Testis (tissue), 3 donors: ENCODE measurements around the gene PYGB. TPM values are rescaled to one million over a fixed set of nuclear protein-coding genes. Genes with fewer than 3 reads are reported as not detected.

ENCODE experiments used
- DNase-seq: peaks from one replicate; pipeline ENCODE4 v3.0.0-alpha.2; 2019
- H3K27ac ChIP-seq, 2 donors: fragments of 200-600 bp; sonication (generic); one replicate each; pipeline ENCODE4 v1.5.1; 2019
- H3K27me3 ChIP-seq: fragments of 200-600 bp; sonication (generic); one replicate; pipeline ENCODE4 v1.5.1; 2019
- H3K36me3 ChIP-seq: fragments of 200-600 bp; sonication (generic); one replicate; pipeline ENCODE4 v1.5.1; 2017; ENCODE audit warnings: low read depth; ENCODE audit errors: missing control alignments
- H3K4me1 ChIP-seq: fragments of 200-600 bp; sonication (generic); one replicate; pipeline ENCODE4 v1.5.1; 2019
- H3K4me3 ChIP-seq, 2 donors: fragments of 200-600 bp; sonication (generic); one replicate each; pipeline ENCODE4 v1.5.1; 2017 to 2019
- H3K9me3 ChIP-seq: fragments of 200-600 bp; sonication (generic); one replicate; pipeline ENCODE4 v1.5.1; 2017
- POLR2A ChIP-seq: fragments of 450-650 bp; IDR thresholded peaks from one replicate; pipeline ENCODE4 v1.6.1; 2017; ENCODE audit warnings: antibody characterized with exemption, mild to moderate bottlenecking, moderate library complexity
- WGBS, 2 donors: methylation state at CpG; one replicate each; pipeline ENCODE4 v1.1.5; 2018; 5-methylcytosine and 5-hydroxymethylcytosine counted together
- intact Hi-C: fragments of 100-400 bp; cut with DNase I; formaldehyde crosslinking; loops from one replicate; pipeline ENCODE4 v1.15.1; 2023; ENCODE audit warnings: low total_unique reads
- polyA plus RNA-seq: library from polyadenylated mRNA; stranded (reverse); fragments of 350-450 nt; fragmentation: Illumina TruSeq; extraction: RNeasy Lipid Tissue Mini Kit (QIAGEN cat#74804); gene quantifications from one replicate; pipeline ENCODE4 v1.2.3, GENCODE V29; 2014; ENCODE audit warnings: low read depth, low replicate concordance; ENCODE audit not compliant: insufficient read depth
- total RNA-seq, 2 donors: library from RNA; depleted of rRNA; stranded (reverse); fragments of >200 nt; gene quantifications; one replicate each; pipeline ENCODE4 v1.2.3, GENCODE V29; 2016
- TF ChIP-seq, protein P1 (sequence below), 3 experiments: fragments of 450-650 bp in 2 of 3; fragments of 200-600 bp in 1 of 3; sonication (generic) in 1 of 3; IDR thresholded peaks; one replicate each; pipeline ENCODE4 v1.5.1; 2016 to 2019; ENCODE audit warnings: antibody characterized with exemption in 3 of 3, mild to moderate bottlenecking in 2 of 3, moderate library complexity in 1 of 3

PYGB gene
- total and polyA plus RNA-seq, 3 donors from 2014 or later: 50.8 to 91.5 (median 91.5) TPM

DNA sequence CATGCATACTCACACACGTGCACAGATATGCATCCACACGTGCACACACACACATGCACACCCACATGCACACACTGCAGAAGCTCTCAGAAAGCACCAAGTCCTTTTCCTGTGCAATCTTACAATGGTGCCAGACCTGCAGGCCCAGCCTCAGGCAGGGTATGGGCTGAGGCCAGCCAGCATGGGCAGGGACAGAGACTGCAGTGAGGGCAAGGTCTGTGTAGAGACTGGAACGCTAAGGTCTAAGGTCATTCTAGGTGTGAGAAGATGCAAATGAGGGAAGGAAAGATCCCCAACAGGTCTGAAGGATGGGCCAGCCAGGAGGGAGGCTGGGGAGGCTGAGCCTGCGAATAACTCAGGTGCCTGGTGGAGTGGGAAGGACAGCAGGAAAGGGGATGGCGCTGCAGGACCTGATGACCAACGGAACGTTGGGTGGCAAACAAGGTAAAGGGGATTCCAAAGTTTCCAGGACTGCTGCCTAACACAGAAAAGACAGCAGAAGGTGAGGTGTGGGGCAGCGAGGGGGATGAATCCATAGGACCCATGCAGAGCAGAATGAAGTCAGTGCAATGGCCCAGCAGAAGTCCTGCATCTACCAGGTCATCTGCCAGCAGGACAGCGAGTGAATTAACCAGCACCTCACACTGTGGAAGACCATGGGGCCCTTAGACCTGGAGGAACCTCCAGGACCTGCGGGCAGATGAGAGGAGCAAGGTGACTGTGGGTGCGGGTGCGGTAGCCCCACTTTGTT, 75.8 kb downstream of the PYGB start:
- H3K4me3 ChIP-seq: no peak overlapping the region
- 93 to 95% methylated on average over 12 of the region's 12 CpGs for WGBS, 2 donors
- peaks cover 4% of the 10 kb centered on the region for H3K4me1 ChIP-seq
- no peaks in the 10 kb centered on the region for H3K27me3 ChIP-seq
- no peaks in the 10 kb centered on the region for H3K9me3 ChIP-seq
- H3K36me3 ChIP-seq: no peaks in the 10 kb centered on the region
- no peak for DNase-seq
- intact Hi-C loops: no loop called here
- H3K27ac ChIP-seq: no peak overlapping the region
- no peak for TF ChIP-seq POLR2A
- TF ChIP-seq, protein P1, sequence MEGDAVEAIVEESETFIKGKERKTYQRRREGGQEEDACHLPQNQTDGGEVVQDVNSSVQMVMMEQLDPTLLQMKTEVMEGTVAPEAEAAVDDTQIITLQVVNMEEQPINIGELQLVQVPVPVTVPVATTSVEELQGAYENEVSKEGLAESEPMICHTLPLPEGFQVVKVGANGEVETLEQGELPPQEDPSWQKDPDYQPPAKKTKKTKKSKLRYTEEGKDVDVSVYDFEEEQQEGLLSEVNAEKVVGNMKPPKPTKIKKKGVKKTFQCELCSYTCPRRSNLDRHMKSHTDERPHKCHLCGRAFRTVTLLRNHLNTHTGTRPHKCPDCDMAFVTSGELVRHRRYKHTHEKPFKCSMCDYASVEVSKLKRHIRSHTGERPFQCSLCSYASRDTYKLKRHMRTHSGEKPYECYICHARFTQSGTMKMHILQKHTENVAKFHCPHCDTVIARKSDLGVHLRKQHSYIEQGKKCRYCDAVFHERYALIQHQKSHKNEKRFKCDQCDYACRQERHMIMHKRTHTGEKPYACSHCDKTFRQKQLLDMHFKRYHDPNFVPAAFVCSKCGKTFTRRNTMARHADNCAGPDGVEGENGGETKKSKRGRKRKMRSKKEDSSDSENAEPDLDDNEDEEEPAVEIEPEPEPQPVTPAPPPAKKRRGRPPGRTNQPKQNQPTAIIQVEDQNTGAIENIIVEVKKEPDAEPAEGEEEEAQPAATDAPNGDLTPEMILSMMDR (IDR thresholded peaks at IDR 0.05): no peak

DNA sequence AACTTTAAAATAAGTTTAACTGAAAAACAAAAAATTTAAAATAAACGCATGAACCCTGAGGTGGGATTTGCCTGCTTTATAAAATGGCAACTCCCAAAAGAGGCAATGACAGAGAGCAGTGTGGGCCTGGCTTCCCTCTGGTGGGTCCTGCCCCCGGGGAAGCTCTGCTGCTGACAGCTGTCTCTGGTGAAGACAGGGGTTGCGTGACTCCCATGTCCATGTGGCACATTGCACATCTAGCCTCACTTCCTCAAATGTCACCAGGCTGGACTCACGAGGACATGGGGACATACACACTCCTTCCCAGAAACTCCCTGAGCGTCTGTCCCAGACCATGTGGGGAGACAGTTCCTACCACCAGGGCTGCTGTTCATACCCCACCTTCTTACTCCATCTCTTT, 76.5 kb downstream of the PYGB start:
- H3K9me3 ChIP-seq: no peaks in the 10 kb centered on the region
- no peaks in the 10 kb centered on the region for H3K4me1 ChIP-seq
- H3K27ac ChIP-seq: no peak overlapping the region
- no peak for TF ChIP-seq POLR2A
- TF ChIP-seq, protein P1 (IDR thresholded peaks at IDR 0.05): no peak
- intact Hi-C loops: no loop called here
- H3K4me3 ChIP-seq: no peak overlapping the region
- 78 to 87% methylated on average over 5 of the region's 5 CpGs for WGBS, 2 donors
- H3K27me3 ChIP-seq: no peaks in the 10 kb centered on the region
- peak; percentile 40 for DNase-seq
- H3K36me3 ChIP-seq: no peaks in the 10 kb centered on the region

DNA sequence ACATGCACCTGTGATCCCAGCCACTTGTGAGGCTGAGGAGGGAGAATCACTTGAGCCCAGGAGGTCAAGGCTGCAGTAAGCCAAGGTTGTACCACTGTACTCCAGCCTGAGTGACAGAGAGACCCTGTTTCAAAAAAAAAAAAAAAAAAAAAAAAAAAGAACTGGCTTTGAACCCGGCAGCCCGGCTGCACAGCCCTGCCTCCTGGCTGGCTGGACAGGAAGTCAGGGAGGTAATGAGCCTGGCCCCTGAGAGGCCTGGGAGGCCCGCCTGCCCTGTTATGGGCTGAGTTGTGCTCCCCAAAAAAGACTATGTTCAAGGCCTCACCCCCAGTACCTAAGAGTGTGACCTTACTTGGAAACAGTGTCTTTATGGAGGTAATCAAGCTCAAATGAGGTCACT, 77.2 kb downstream of the PYGB start:
- no peaks in the 10 kb centered on the region for H3K36me3 ChIP-seq
- no peaks in the 10 kb centered on the region for H3K27me3 ChIP-seq
- no peaks in the 10 kb centered on the region for H3K9me3 ChIP-seq
- TF ChIP-seq, protein P1 (IDR thresholded peaks at IDR 0.05): no peak
- TF ChIP-seq POLR2A: no peak
- no peak for DNase-seq
- intact Hi-C loops: no loop called here
- no peak overlapping the region for H3K27ac ChIP-seq
- no peaks in the 10 kb centered on the region for H3K4me1 ChIP-seq
- no peak overlapping the region for H3K4me3 ChIP-seq
- 60 to 69% methylated on average over 3 of the region's 3 CpGs for WGBS, 2 donors

DNA sequence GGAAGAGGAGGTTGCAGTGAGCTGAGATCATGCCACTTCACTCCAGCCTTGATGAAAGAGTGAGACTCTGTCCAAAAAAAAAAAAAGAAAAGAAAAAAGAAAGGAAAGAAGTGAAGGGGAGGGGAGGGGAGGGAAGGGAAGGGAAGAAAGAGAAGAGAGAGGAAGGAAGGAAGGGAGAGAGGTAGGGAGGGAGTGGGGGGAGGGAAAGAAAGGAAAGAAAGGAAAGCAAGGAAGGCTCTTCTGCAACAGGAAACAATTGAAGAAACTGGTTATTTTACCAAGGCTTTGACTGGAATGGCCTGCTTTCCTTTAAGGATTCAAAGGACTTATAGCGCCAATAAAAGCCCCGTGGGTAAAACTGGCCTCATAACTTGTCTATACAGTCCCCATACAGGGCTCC, 78.1 kb downstream of the PYGB start:
- Histone ChIP-seq H3K9me3 (no peaks in the 10 kb centered on the region), H3K36me3 (no peaks in the 10 kb centered on the region), H3K27me3 (no peaks in the 10 kb centered on the region), H3K27ac (no peak overlapping the region), H3K4me1 (no peaks in the 10 kb centered on the region), H3K4me3 (no peak overlapping the region)
- intact Hi-C loops: no loop called here
- 76 to 79% methylated on average over 2 of the region's 2 CpGs for WGBS, 2 donors
- TF ChIP-seq, protein P1 (IDR thresholded peaks at IDR 0.05): no peak
- no peak for TF ChIP-seq POLR2A
- no peak for DNase-seq
